ENCODE data around the gene GLRA3. TPM values are rescaled to one million over a fixed set of nuclear protein-coding genes. Genes with fewer than 3 reads are reported as not detected.

The GLRA3 gene
- polyA plus RNA-seq, 3 donors = not detected

GRCh38 chr4:174713181-174713580 lies 115.9 kb downstream of the GLRA3 start:
- H3K4me1 ChIP-seq (ENCODE audit: control insufficient read depth in 1 of 2, insufficient read depth in 2 of 2, low read length in 2 of 2) = no peaks in the 10 kb centered on the region
- H3K9me3 ChIP-seq (replicated peaks in 1 of 2; ENCODE audit: control insufficient read depth in 1 of 2, insufficient read depth in 1 of 2, low read length in 2 of 2) = no peaks in the 10 kb centered on the region
- H3K27ac Mint-ChIP-seq = no peak overlapping the region
- no peak overlapping the region for H3K4me3 ChIP-seq (replicated peaks in 1 of 3; ENCODE audit: low read depth in 2 of 3, low read length in 3 of 3)
- no peaks in the 10 kb centered on the region for H3K79me2 ChIP-seq (ENCODE audit: insufficient read depth, low read length)
- H3K27ac ChIP-seq (ENCODE audit: low read depth in 1 of 2, low read length in 2 of 2) = no peak overlapping the region
- no peaks in the 10 kb centered on the region for H3K4me1 Mint-ChIP-seq
- H3K9ac ChIP-seq (ENCODE audit: insufficient read depth, low read length, poor library complexity, severe bottlenecking) = no peak overlapping the region
- H2AFZ ChIP-seq (ENCODE audit: insufficient read depth, low read depth, low read length, poor library complexity, severe bottlenecking) = no peak overlapping the region
- H3K27me3 ChIP-seq (ENCODE audit: control insufficient read depth in 2 of 2, insufficient read depth in 2 of 2, low read length in 2 of 2) = no peaks in the 10 kb centered on the region
- H3K4me3 Mint-ChIP-seq = no peak overlapping the region
- 60% methylated on average over 2 of the region's 2 CpGs for WGBS (ENCODE audit: insufficient coverage)
- no peaks in the 10 kb centered on the region for H3K36me3 Mint-ChIP-seq
- H3K36me3 ChIP-seq (replicated peaks in 1 of 2; ENCODE audit: control insufficient read depth in 1 of 2, insufficient read depth in 2 of 2, low read length in 2 of 2) = no peaks in the 10 kb centered on the region
- no peaks in the 10 kb centered on the region for H4K20me1 ChIP-seq (ENCODE audit: insufficient read depth, low read length)
- TF ChIP-seq CTCF (IDR thresholded peaks at IDR 0.05) = no peak
- H3K4me2 ChIP-seq (replicated peaks; ENCODE audit: extremely low read depth, low read length, poor library complexity, severe bottlenecking) = no peak overlapping the region
- H3K27me3 Mint-ChIP-seq (ENCODE audit: low read depth in 3 of 3) = peaks cover 0 to 2% (median 0%) of the 10 kb centered on the region in 3 donors
- no peak for DNase-seq
- no peaks in the 10 kb centered on the region for H3K9me3 Mint-ChIP-seq
- intact Hi-C loops (cut with micrococcal nuclease) = loop anchor here in 1 of 2 donors (10.0 kb wide), 1 partner anchor 348 kb away; no protein-coding TSS in a partner anchor

- Mint-ChIP-seq H3K27me3 (ENCODE audit: low read depth in 3 of 3) (peaks cover 2 to 3% (median 2%) of the 10 kb centered on the region in 3 donors), H3K9me3 (no peaks in the 10 kb centered on the region), H3K4me1 (no peaks in the 10 kb centered on the region), H3K27ac (no peak overlapping the region), H3K4me3 (no peak overlapping the region), H3K36me3 (no peaks in the 10 kb centered on the region)
- no peak overlapping the region for H3K4me3 ChIP-seq (replicated peaks in 1 of 3; ENCODE audit: low read depth in 2 of 3, low read length in 3 of 3)
- intact Hi-C loops (cut with micrococcal nuclease) = no loop called here
- H3K27ac ChIP-seq (ENCODE audit: low read depth in 1 of 2, low read length in 2 of 2) = no peak overlapping the region
- H2AFZ ChIP-seq (ENCODE audit: insufficient read depth, low read depth, low read length, poor library complexity, severe bottlenecking) = no peak overlapping the region
- no peak for TF ChIP-seq CTCF (IDR thresholded peaks at IDR 0.05)
- no CpG with 5 or more reads among the region's 3 CpGs for WGBS (ENCODE audit: insufficient coverage)
- no peaks in the 10 kb centered on the region for H3K79me2 ChIP-seq (ENCODE audit: insufficient read depth, low read length)
- H3K4me1 ChIP-seq (ENCODE audit: control insufficient read depth in 1 of 2, insufficient read depth in 2 of 2, low read length in 2 of 2) = no peaks in the 10 kb centered on the region
- no peaks in the 10 kb centered on the region for H3K36me3 ChIP-seq (replicated peaks in 1 of 2; ENCODE audit: control insufficient read depth in 1 of 2, insufficient read depth in 2 of 2, low read length in 2 of 2)
- H3K4me2 ChIP-seq (replicated peaks; ENCODE audit: extremely low read depth, low read length, poor library complexity, severe bottlenecking) = no peak overlapping the region
- no peaks in the 10 kb centered on the region for H3K27me3 ChIP-seq (ENCODE audit: control insufficient read depth in 2 of 2, insufficient read depth in 2 of 2, low read length in 2 of 2)
- no peaks in the 10 kb centered on the region for H3K9me3 ChIP-seq (replicated peaks in 1 of 2; ENCODE audit: control insufficient read depth in 1 of 2, insufficient read depth in 1 of 2, low read length in 2 of 2)
- H4K20me1 ChIP-seq (ENCODE audit: insufficient read depth, low read length) = no peaks in the 10 kb centered on the region
- no peak for DNase-seq
- H3K9ac ChIP-seq (ENCODE audit: insufficient read depth, low read length, poor library complexity, severe bottlenecking) = no peak overlapping the region
Measured at GRCh38 chr4:174709526-174709925, 119.5 kb downstream of the GLRA3 start.

Measured in CD14-positive monocyte (primary cell).